Fibroblast of lung (primary cell): Measurements from ENCODE around the gene APOBEC3H.

Experiments
- CTCF ChIP-seq, 2 donors: IDR thresholded peaks in 1 of 2; conservative IDR thresholded peaks in 1 of 2; 1 replicate in 1 of 2; 2 replicates in 1 of 2; pipeline ENCODE4 v1.5.1; 2011 to 2012; ENCODE audit warnings: low read length in 2 of 2, control low read depth in 1 of 2, inconsistent platforms in 1 of 2, low read depth in 1 of 2, mild to moderate bottlenecking in 1 of 2
- EZH2 ChIP-seq: IDR thresholded peaks from 2 replicates; pipeline ENCODE4 v1.5.1; 2012; ENCODE audit warnings: low read length, control low read depth, mild to moderate bottlenecking; ENCODE audit errors: missing control alignments

- TF ChIP-seq CTCF (conservative IDR thresholded peaks at IDR 0.05 in 1 of 2, IDR thresholded peaks at IDR 0.05 in 1 of 2; ENCODE audit: low read depth in 1 of 2, low read length in 2 of 2) (no peak), EZH2 (no peak)
These were observed 11.4 kb downstream of the APOBEC3H start for GRCh38 chr22:39108487-39108886.
